Neural cell (in vitro differentiated cells): ENCODE measurements around the gene CNNM2. TPM values are rescaled to one million over a fixed set of nuclear protein-coding genes. Genes with fewer than 3 reads are reported as not detected.

ENCODE experiments used
- H2AFZ ChIP-seq: fragments of 200-600, 300-800 bp; sonication (generic), shearing (Covaris generic); 2 replicates; pipeline ENCODE4 v1.6.0; 2014; ENCODE audit warnings: low read depth, mild to moderate bottlenecking, antibody characterized with exemption, low read length, moderate library complexity
- H3F3A ChIP-seq: fragments of 200-600 bp; shearing (Covaris generic); 2 replicates; pipeline ENCODE4 v1.6.1; 2016; ENCODE audit warnings: mild to moderate bottlenecking, moderate library complexity, mixed read lengths, antibody characterized with exemption, low read length; ENCODE audit not compliant: insufficient read depth, poor library complexity, severe bottlenecking
- H3K27ac ChIP-seq: fragments of 200-600, 300-800 bp; sonication (generic), shearing (Covaris generic); 2 replicates; pipeline ENCODE4 v1.5.1; 2014; ENCODE audit warnings: mild to moderate bottlenecking, low read length, moderate library complexity
- H3K27me3 ChIP-seq: fragments of 300-800, 200-600 bp; sonication (generic), shearing (Covaris generic); 2 replicates; pipeline ENCODE4 v1.6.0; 2014; ENCODE audit warnings: mild to moderate bottlenecking, low read depth, low read length, moderate library complexity; ENCODE audit not compliant: insufficient read depth
- H3K36me3 ChIP-seq: fragments of 300-800, 200-600 bp; sonication (generic), shearing (Covaris generic); 2 replicates; pipeline ENCODE4 v1.5.1; 2014; ENCODE audit warnings: mild to moderate bottlenecking, antibody characterized with exemption, low read length, moderate library complexity; ENCODE audit not compliant: insufficient read depth
- H3K4me2 ChIP-seq: fragments of 300-800, 200-600 bp; sonication (generic), shearing (Covaris generic); 2 replicates; pipeline ENCODE4 v1.6.0; 2014; ENCODE audit warnings: mild to moderate bottlenecking, low read length
- H3K4me3 ChIP-seq: fragments of 300-800, 200-600 bp; sonication (generic), shearing (Covaris generic); 2 replicates; pipeline ENCODE4 v1.5.1; 2014; ENCODE audit warnings: mild to moderate bottlenecking, low read length, moderate library complexity
- H3K79me2 ChIP-seq: fragments of 200-600 bp; shearing (Covaris generic); replicated peaks from 2 replicates; pipeline ENCODE4 v1.6.0; 2014; ENCODE audit warnings: mild to moderate bottlenecking, low read length, moderate library complexity; ENCODE audit not compliant: insufficient read depth
- H3K9ac ChIP-seq: fragments of 300-800, 200-600 bp; sonication (generic), shearing (Covaris generic); 2 replicates; pipeline ENCODE4 v1.6.1; 2016; ENCODE audit warnings: mild to moderate bottlenecking, low read length, mixed read lengths
- H3K9me2 ChIP-seq: fragments of 200-600 bp; shearing (Covaris generic); 2 replicates; pipeline ENCODE4 v1.6.1; 2016; ENCODE audit warnings: mild to moderate bottlenecking, low read length, mixed read lengths; ENCODE audit not compliant: insufficient read depth
- H3K9me3 ChIP-seq: fragments of 200-600, 300-800 bp; sonication (generic), shearing (Covaris generic); 2 replicates; pipeline ENCODE4 v1.6.1; 2016; ENCODE audit warnings: mild to moderate bottlenecking, mixed run types, low read length, moderate library complexity, mixed read lengths
- H4K20me1 ChIP-seq: fragments of 200-600 bp; shearing (Covaris generic); 2 replicates; pipeline ENCODE4 v1.6.1; 2016; ENCODE audit warnings: mild to moderate bottlenecking, mixed run types; ENCODE audit not compliant: insufficient read depth
- EP300 ChIP-seq: fragments of 450-650 bp; conservative IDR thresholded peaks from 2 replicates; pipeline ENCODE4 v1.6.1; 2014; ENCODE audit warnings: antibody characterized with exemption, mild to moderate bottlenecking, moderate library complexity; ENCODE audit not compliant: poor library complexity, severe bottlenecking
- EZH2 ChIP-seq: fragments of 200-600, 300-800 bp; shearing (Covaris generic), sonication (generic); IDR thresholded peaks from 2 replicates; pipeline ENCODE4 v1.6.1; 2014; ENCODE audit warnings: antibody characterized with exemption, low read length, borderline replicate concordance, mild to moderate bottlenecking; ENCODE audit not compliant: insufficient read depth, poor library complexity, severe bottlenecking
- MXI1 ChIP-seq: fragments of 450-650 bp; conservative IDR thresholded peaks from 2 replicates; pipeline ENCODE4 v1.6.1; 2014; ENCODE audit warnings: antibody characterized with exemption, mild to moderate bottlenecking; ENCODE audit not compliant: poor library complexity, severe bottlenecking
- POLR2AphosphoS5 ChIP-seq: IDR thresholded peaks from 2 replicates; pipeline ENCODE4 v1.6.1; 2012
- RAD21 ChIP-seq: fragments of 450-650 bp; conservative IDR thresholded peaks from 2 replicates; pipeline ENCODE4 v1.6.1; 2014; ENCODE audit warnings: antibody characterized with exemption, mild to moderate bottlenecking, moderate library complexity
- SMC3 ChIP-seq: fragments of 450-650 bp; conservative IDR thresholded peaks from 2 replicates; pipeline ENCODE4 v1.6.1; 2014; ENCODE audit warnings: antibody characterized with exemption, mild to moderate bottlenecking, moderate library complexity; ENCODE audit not compliant: poor library complexity
- TAF1 ChIP-seq: IDR thresholded peaks from 2 replicates; pipeline ENCODE4 v1.6.1; 2012; ENCODE audit warnings: low read depth
- polyA plus RNA-seq: library from polyadenylated mRNA; depleted of rRNA; stranded (reverse); fragments of >200 nt; gene quantifications from 2 replicates; pipeline ENCODE4 v1.2.3, GENCODE V29; 2014
- TF ChIP-seq, protein P1 (sequence below): IDR thresholded peaks from 2 replicates; pipeline ENCODE4 v1.6.1; 2012; ENCODE audit warnings: borderline replicate concordance
- TF ChIP-seq, protein P2 (sequence below): fragments of 450-650 bp; IDR thresholded peaks from 2 replicates; pipeline ENCODE4 v1.5.1; 2014; ENCODE audit warnings: antibody characterized with exemption, mild to moderate bottlenecking, moderate library complexity; ENCODE audit not compliant: poor library complexity, severe bottlenecking

CNNM2 gene
- polyA plus RNA-seq, 1 donor from 2014 or later: 5.0 TPM

DNA sequence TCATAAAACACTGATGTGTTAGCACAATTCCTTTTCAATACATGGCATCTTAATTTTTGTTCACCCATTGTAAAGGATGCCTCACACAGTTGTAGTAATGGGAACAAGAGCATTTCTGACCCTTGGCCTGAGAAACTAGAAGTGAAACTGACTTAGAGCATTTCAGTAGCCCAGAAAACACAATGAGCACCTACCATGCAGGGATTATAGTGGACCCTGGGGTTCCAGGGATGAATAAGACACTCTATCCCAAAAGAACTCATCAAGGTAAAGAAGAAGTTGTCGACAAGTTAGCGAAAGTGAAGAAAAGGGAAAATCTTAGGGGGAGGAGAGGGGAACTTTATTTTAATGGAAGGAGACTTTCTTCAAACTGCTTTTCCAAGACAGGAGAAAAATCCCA is 149.4 kb downstream of the CNNM2 start:
- Histone ChIP-seq H3K27me3 (no peaks in the 10 kb centered on the region), H2AFZ (no peak overlapping the region), H4K20me1 (no peaks in the 10 kb centered on the region), H3K36me3 (no peaks in the 10 kb centered on the region), H3K4me3 (no peak overlapping the region), H3K27ac (no peak overlapping the region), H3K79me2 (no peaks in the 10 kb centered on the region), H3K9me2 (no peaks in the 10 kb centered on the region), H3K9ac (no peak overlapping the region), H3K9me3 (no peaks in the 10 kb centered on the region), H3K4me2 (no peak overlapping the region), H3F3A (no peaks in the 10 kb centered on the region)
- TF ChIP-seq RAD21 (no peak), EZH2 (no peak), EP300 (no peak), POLR2AphosphoS5 (no peak), TAF1 (no peak), MXI1 (no peak), SMC3 (no peak)
- TF ChIP-seq, protein P1, sequence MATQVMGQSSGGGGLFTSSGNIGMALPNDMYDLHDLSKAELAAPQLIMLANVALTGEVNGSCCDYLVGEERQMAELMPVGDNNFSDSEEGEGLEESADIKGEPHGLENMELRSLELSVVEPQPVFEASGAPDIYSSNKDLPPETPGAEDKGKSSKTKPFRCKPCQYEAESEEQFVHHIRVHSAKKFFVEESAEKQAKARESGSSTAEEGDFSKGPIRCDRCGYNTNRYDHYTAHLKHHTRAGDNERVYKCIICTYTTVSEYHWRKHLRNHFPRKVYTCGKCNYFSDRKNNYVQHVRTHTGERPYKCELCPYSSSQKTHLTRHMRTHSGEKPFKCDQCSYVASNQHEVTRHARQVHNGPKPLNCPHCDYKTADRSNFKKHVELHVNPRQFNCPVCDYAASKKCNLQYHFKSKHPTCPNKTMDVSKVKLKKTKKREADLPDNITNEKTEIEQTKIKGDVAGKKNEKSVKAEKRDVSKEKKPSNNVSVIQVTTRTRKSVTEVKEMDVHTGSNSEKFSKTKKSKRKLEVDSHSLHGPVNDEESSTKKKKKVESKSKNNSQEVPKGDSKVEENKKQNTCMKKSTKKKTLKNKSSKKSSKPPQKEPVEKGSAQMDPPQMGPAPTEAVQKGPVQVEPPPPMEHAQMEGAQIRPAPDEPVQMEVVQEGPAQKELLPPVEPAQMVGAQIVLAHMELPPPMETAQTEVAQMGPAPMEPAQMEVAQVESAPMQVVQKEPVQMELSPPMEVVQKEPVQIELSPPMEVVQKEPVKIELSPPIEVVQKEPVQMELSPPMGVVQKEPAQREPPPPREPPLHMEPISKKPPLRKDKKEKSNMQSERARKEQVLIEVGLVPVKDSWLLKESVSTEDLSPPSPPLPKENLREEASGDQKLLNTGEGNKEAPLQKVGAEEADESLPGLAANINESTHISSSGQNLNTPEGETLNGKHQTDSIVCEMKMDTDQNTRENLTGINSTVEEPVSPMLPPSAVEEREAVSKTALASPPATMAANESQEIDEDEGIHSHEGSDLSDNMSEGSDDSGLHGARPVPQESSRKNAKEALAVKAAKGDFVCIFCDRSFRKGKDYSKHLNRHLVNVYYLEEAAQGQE: no peak
- TF ChIP-seq, protein P2, sequence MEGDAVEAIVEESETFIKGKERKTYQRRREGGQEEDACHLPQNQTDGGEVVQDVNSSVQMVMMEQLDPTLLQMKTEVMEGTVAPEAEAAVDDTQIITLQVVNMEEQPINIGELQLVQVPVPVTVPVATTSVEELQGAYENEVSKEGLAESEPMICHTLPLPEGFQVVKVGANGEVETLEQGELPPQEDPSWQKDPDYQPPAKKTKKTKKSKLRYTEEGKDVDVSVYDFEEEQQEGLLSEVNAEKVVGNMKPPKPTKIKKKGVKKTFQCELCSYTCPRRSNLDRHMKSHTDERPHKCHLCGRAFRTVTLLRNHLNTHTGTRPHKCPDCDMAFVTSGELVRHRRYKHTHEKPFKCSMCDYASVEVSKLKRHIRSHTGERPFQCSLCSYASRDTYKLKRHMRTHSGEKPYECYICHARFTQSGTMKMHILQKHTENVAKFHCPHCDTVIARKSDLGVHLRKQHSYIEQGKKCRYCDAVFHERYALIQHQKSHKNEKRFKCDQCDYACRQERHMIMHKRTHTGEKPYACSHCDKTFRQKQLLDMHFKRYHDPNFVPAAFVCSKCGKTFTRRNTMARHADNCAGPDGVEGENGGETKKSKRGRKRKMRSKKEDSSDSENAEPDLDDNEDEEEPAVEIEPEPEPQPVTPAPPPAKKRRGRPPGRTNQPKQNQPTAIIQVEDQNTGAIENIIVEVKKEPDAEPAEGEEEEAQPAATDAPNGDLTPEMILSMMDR: no peak

DNA sequence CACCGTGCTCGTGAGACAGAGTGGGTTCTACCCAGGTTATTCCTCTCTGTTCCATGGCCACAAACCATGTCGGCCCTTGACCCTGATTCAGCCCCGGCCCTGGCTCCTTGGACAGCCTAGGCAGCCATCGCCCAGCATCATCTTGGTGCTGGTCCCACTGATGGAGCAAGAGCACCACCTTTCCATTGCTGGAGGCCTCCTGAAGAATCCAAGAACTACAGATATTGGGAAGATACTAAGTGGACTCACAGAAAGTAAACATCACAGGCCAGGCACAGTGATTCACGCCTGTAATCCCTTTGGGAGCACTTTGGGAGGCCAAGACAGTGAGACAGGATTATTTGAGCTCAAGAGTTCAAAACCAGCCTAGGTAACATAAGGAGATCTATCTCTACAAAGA is 149.9 kb downstream of the CNNM2 start:
- Histone ChIP-seq H3K36me3 (no peaks in the 10 kb centered on the region), H2AFZ (no peak overlapping the region), H3F3A (no peaks in the 10 kb centered on the region), H3K9me3 (no peaks in the 10 kb centered on the region), H3K27me3 (no peaks in the 10 kb centered on the region), H4K20me1 (no peaks in the 10 kb centered on the region), H3K4me2 (no peak overlapping the region), H3K4me3 (no peak overlapping the region), H3K9ac (no peak overlapping the region), H3K27ac (no peak overlapping the region), H3K79me2 (no peaks in the 10 kb centered on the region), H3K9me2 (no peaks in the 10 kb centered on the region)
- TF ChIP-seq, protein P2: no peak
- TF ChIP-seq MXI1 (no peak), POLR2AphosphoS5 (no peak), EP300 (no peak), SMC3 (no peak), EZH2 (no peak), RAD21 (no peak), TAF1 (no peak)
- TF ChIP-seq, protein P1: no peak
